SK-N-SH (cell line): Measurements from ENCODE around the gene ANO2. TPM values are rescaled to one million over a fixed set of nuclear protein-coding genes. Genes with fewer than 3 reads are reported as not detected.

ENCODE experiments used
- CTCF ChIA-PET: fragments of 300-600, 350-600 bp; formaldehyde crosslinking; extraction: SDS; loops from one replicate; lab custom pipeline; 2021; lab: Yijun Ruan, JAX
- POLR2A ChIA-PET: fragments of 350-600 bp; sonication (Branson Sonifier 250); formaldehyde crosslinking; extraction: SDS; loops from one replicate; lab custom pipeline; 2020; ENCODE audit warnings: antibody characterized with exemption, inconsistent platforms; lab: Yijun Ruan, JAX
- DNase-seq: peaks from one replicate; pipeline ENCODE4 v3.0.0; 2012
- H2AFZ ChIP-seq: fragments of 200-600 bp; sonication (generic); 2 replicates; pipeline ENCODE4 v1.8.1; 2016; ENCODE audit warnings: antibody characterized with exemption, mild to moderate bottlenecking, low read depth
- H3F3A ChIP-seq: fragments of 200-600 bp; sonication (generic); replicated peaks from 2 replicates; pipeline ENCODE3; 2016; ENCODE audit warnings: antibody characterized with exemption, mild to moderate bottlenecking; ENCODE audit not compliant: insufficient read depth
- H3K27ac ChIP-seq, 2 experiments: fragments of 200-500 bp in 1 of 2; fragments of 200-600 bp in 1 of 2; sonication (Bioruptor generic) in 1 of 2; sonication (generic), shearing (Covaris generic) in 1 of 2; 2 replicates each; pipeline versions ENCODE4 v1.5.1 to v1.6.1; 2014 to 2016; ENCODE audit warnings: low read depth in 2 of 2, inconsistent platforms in 1 of 2, low read length in 1 of 2, mild to moderate bottlenecking in 1 of 2, mixed read lengths in 1 of 2
- H3K27me3 ChIP-seq: fragments of 200-600 bp; sonication (generic), shearing (Covaris generic); 2 replicates; pipeline ENCODE4 v1.6.1; 2016; ENCODE audit warnings: mixed run types; ENCODE audit not compliant: insufficient read depth
- H3K36me3 ChIP-seq, 2 experiments: fragments of 200-500 bp in 1 of 2; fragments of 200-600 bp in 1 of 2; sonication (Bioruptor generic) in 1 of 2; sonication (generic) in 1 of 2; replicated peaks in 1 of 2; 2 replicates each; pipeline versions ENCODE3 to v1.5.1; 2014 to 2016; ENCODE audit warnings: low read length in 1 of 2, mild to moderate bottlenecking in 1 of 2; ENCODE audit not compliant: insufficient read depth in 2 of 2, control insufficient read depth in 1 of 2
- H3K4me1 ChIP-seq, 2 experiments: fragments of 200-500 bp in 1 of 2; fragments of 200-600 bp in 1 of 2; sonication (Bioruptor generic) in 1 of 2; sonication (generic), shearing (Covaris generic) in 1 of 2; 2 replicates each; pipeline versions ENCODE4 v1.5.1 to v1.6.1; 2014 to 2016; ENCODE audit warnings: low read depth in 1 of 2, low read length in 1 of 2, mixed run types in 1 of 2; ENCODE audit not compliant: insufficient read depth in 2 of 2, control insufficient read depth in 1 of 2
- H3K4me2 ChIP-seq: fragments of 200-600 bp; sonication (generic), shearing (Covaris generic); 2 replicates; pipeline ENCODE4 v1.6.1; 2017; ENCODE audit warnings: mixed run types
- H3K4me3 ChIP-seq, 2 experiments: fragments of 200-500 bp in 1 of 2; fragments of 200-600 bp in 1 of 2; sonication (Bioruptor generic) in 1 of 2; sonication (generic), shearing (Covaris generic) in 1 of 2; 2 replicates each; pipeline versions ENCODE4 v1.5.1 to v1.8.1; 2014 to 2016; ENCODE audit warnings: low read depth in 2 of 2, inconsistent platforms in 1 of 2, low read length in 1 of 2, mild to moderate bottlenecking in 1 of 2, mixed read lengths in 1 of 2, moderate library complexity in 1 of 2
- H3K79me2 ChIP-seq: fragments of 200-600 bp; sonication (generic); 2 replicates; pipeline ENCODE4 v1.8.1; 2017; ENCODE audit warnings: mild to moderate bottlenecking; ENCODE audit not compliant: insufficient read depth
- H3K9ac ChIP-seq: fragments of 200-600 bp; sonication (generic); 2 replicates; pipeline ENCODE4 v1.6.1; 2017; ENCODE audit warnings: mixed run types
- H3K9me2 ChIP-seq: fragments of 200-600 bp; sonication (generic); 2 replicates; pipeline ENCODE4 v1.6.1; 2017; ENCODE audit warnings: mixed run types
- H3K9me3 ChIP-seq: fragments of 200-600 bp; sonication (generic); 2 replicates; pipeline ENCODE4 v1.6.1; 2017; ENCODE audit warnings: mixed run types, mild to moderate bottlenecking, moderate library complexity
- H4K20me1 ChIP-seq: fragments of 200-600 bp; sonication (generic); 2 replicates; pipeline ENCODE4 v1.6.1; 2017; ENCODE audit warnings: mild to moderate bottlenecking, mixed run types; ENCODE audit not compliant: insufficient read depth
- CHD2 ChIP-seq: fragments of 150-350 bp; IDR thresholded peaks from 2 replicates; pipeline ENCODE4 v1.6.1; 2018; ENCODE audit warnings: low read length; ENCODE audit not compliant: partially characterized antibody
- CTCF ChIP-seq: fragments of 200-600 bp; sonication (generic); IDR thresholded peaks from 2 replicates; pipeline ENCODE4 v1.6.1; 2017; ENCODE audit warnings: antibody characterized with exemption, mild to moderate bottlenecking, moderate library complexity
- EZH2phosphoT487 ChIP-seq: fragments of 200-600 bp; sonication (generic); IDR thresholded peaks from 2 replicates; pipeline ENCODE4 v1.6.1; 2017; ENCODE audit warnings: low read depth, mixed run types, mild to moderate bottlenecking, antibody characterized with exemption, moderate library complexity, borderline replicate concordance
- FOXM1 ChIP-seq: IDR thresholded peaks from 2 replicates; pipeline ENCODE4 v1.4.0; 2012; ENCODE audit warnings: low read depth, mild to moderate bottlenecking
- GABPA ChIP-seq: IDR thresholded peaks from 2 replicates; pipeline ENCODE4 v1.4.0; 2012; ENCODE audit warnings: low read depth, mild to moderate bottlenecking
- JUND ChIP-seq: IDR thresholded peaks from 2 replicates; pipeline ENCODE4 v1.4.0; 2012
- MAX ChIP-seq: IDR thresholded peaks from 2 replicates; pipeline ENCODE4 v1.4.0; 2012; ENCODE audit warnings: low read depth
- MEF2A ChIP-seq: IDR thresholded peaks from 2 replicates; pipeline ENCODE4 v1.4.0; 2012; ENCODE audit warnings: low read depth, borderline replicate concordance
- MXI1 ChIP-seq: IDR thresholded peaks from 2 replicates; pipeline ENCODE4 v1.6.1; 2012; ENCODE audit warnings: mild to moderate bottlenecking, low read depth, low read length, improper control_type of control experiment
- NFIC ChIP-seq: IDR thresholded peaks from 2 replicates; pipeline ENCODE4 v1.4.0; 2012; ENCODE audit warnings: borderline replicate concordance
- NRF1 ChIP-seq: IDR thresholded peaks from 2 replicates; pipeline ENCODE4 v1.6.1; 2012; ENCODE audit warnings: low read depth, mild to moderate bottlenecking, low read length
- PBX3 ChIP-seq: IDR thresholded peaks from 2 replicates; pipeline ENCODE4; 2012
- RAD21 ChIP-seq: IDR thresholded peaks from 2 replicates; pipeline ENCODE4 v1.6.1; 2012; ENCODE audit warnings: mild to moderate bottlenecking, low read length
- RFX5 ChIP-seq: IDR thresholded peaks from 2 replicates; pipeline ENCODE4 v1.6.1; 2012; ENCODE audit warnings: mild to moderate bottlenecking, improper control_type of control experiment, low read length
- RXRA ChIP-seq: IDR thresholded peaks from 2 replicates; pipeline ENCODE4 v1.4.0; 2012; ENCODE audit warnings: low read depth, mild to moderate bottlenecking, borderline replicate concordance
- SMC3 ChIP-seq: IDR thresholded peaks from 2 replicates; pipeline ENCODE4 v1.6.1; 2012; ENCODE audit warnings: low read depth, low read length, improper control_type of control experiment
- TAF1 ChIP-seq: IDR thresholded peaks from 2 replicates; pipeline ENCODE4 v1.6.1; 2012; ENCODE audit warnings: low read depth, mild to moderate bottlenecking, low read length, moderate library complexity, borderline replicate concordance
- TCF12 ChIP-seq: IDR thresholded peaks from 2 replicates; pipeline ENCODE4 v1.4.0; 2012
- TEAD4 ChIP-seq: IDR thresholded peaks from 2 replicates; pipeline ENCODE4 v1.4.0; 2012; ENCODE audit warnings: mild to moderate bottlenecking, borderline replicate concordance; ENCODE audit not compliant: insufficient read depth
- USF1 ChIP-seq: IDR thresholded peaks from 2 replicates; pipeline ENCODE4 v1.4.0; 2012; ENCODE audit warnings: low read depth, borderline replicate concordance
- YY1 ChIP-seq: IDR thresholded peaks from 2 replicates; pipeline ENCODE4 v1.4.0; 2012; ENCODE audit warnings: low read depth, mild to moderate bottlenecking
- ZBTB33 ChIP-seq: IDR thresholded peaks from 2 replicates; pipeline ENCODE4 v1.4.0; 2012; ENCODE audit warnings: low read depth, borderline replicate concordance
- WGBS: methylation state at CpG from one replicate; pipeline ENCODE4 v1.1.6; 2017; ENCODE audit warnings: low lambda C conversion rate; 5-methylcytosine and 5-hydroxymethylcytosine counted together
- polyA plus RNA-seq, 3 experiments: library from polyadenylated mRNA; depleted of rRNA; stranded (reverse); fragments of >200 nt; gene quantifications; 2 replicates each; pipeline ENCODE4 v1.2.3, GENCODE V29; 2012

Gene ANO2
- polyA plus RNA-seq, 1 of the 3 experiments (the other 2 are of a cell fraction) = not detected

GRCh38 chr12:5941907-5942306 is 3.2 kb downstream of the ANO2 start:
- no peak overlapping the region for H3K9ac ChIP-seq
- ChIA-PET POLR2A (interaction anchor here (0.6 kb wide), 1 partner anchor 250 kb away, joined by 3 read pairs; no protein-coding TSS in a partner anchor), CTCF (no interaction called here)
- H3K36me3 ChIP-seq = no peaks in the 10 kb centered on the region
- TF ChIP-seq PBX3 (no peak), NRF1 (no peak), MXI1 (no peak), RXRA (no peak), TEAD4 (no peak), ZBTB33 (no peak), RFX5 (no peak), JUND (no peak), EZH2phosphoT487 (no peak), MEF2A (no peak), CHD2 (no peak)
- H3K79me2 ChIP-seq = no peaks in the 10 kb centered on the region
- H3K4me3 ChIP-seq = no peak overlapping the region
- 65% methylated on average over 3 of the region's 3 CpGs for WGBS
- peaks cover 45% of the 10 kb centered on the region for H3K27me3 ChIP-seq
- no peak for DNase-seq
- H3K4me1 ChIP-seq = peaks cover 0 to 4% of the 10 kb centered on the region in 2 experiments; a peak in 1 of 4 replicates
- H3K27ac ChIP-seq = no peak overlapping the region
- no peaks in the 10 kb centered on the region for H3K9me2 ChIP-seq
- no peak overlapping the region for H2AFZ ChIP-seq
- no peaks in the 10 kb centered on the region for H3K9me3 ChIP-seq
- no peak overlapping the region for H3K4me2 ChIP-seq
- H4K20me1 ChIP-seq = no peaks in the 10 kb centered on the region
- H3F3A ChIP-seq = no peaks in the 10 kb centered on the region

- H3F3A ChIP-seq = no peaks in the 10 kb centered on the region
- POLR2A ChIA-PET = no interaction called here
- no peaks in the 10 kb centered on the region for H3K79me2 ChIP-seq
- H3K4me3 ChIP-seq = no peak overlapping the region
- no peak overlapping the region for H3K9ac ChIP-seq
- no peaks in the 10 kb centered on the region for H3K9me2 ChIP-seq
- H3K27me3 ChIP-seq = peaks cover 12% of the 10 kb centered on the region; the same call in 1 of the 2 replicates
- no peak overlapping the region for H3K4me2 ChIP-seq
- no peak overlapping the region for H2AFZ ChIP-seq
- H4K20me1 ChIP-seq = no peaks in the 10 kb centered on the region
- H3K4me1 ChIP-seq = no peaks in the 10 kb centered on the region
- H3K36me3 ChIP-seq = no peaks in the 10 kb centered on the region
- H3K27ac ChIP-seq = no peak overlapping the region
- 51% methylated on average over 4 of the region's 4 CpGs for WGBS
- no peak for DNase-seq
- no peaks in the 10 kb centered on the region for H3K9me3 ChIP-seq
- CTCF ChIA-PET = no interaction called here
- TF ChIP-seq YY1 = no peak
- no peak for TF ChIP-seq USF1
- TF ChIP-seq RFX5 = no peak
- TF ChIP-seq FOXM1 = no peak
- TF ChIP-seq TEAD4 = no peak
- TF ChIP-seq CTCF = no peak
- TF ChIP-seq GABPA = no peak
- TF ChIP-seq RAD21 = no peak
- TF ChIP-seq TAF1 = no peak
- TF ChIP-seq TCF12 = no peak
- TF ChIP-seq MAX = no peak
- TF ChIP-seq NFIC = no peak
- TF ChIP-seq SMC3 = no peak
These were observed 17.1 kb downstream of the ANO2 start for GRCh38 chr12:5927732-5928516.
